ENCODE results near the gene KRT39.

The KRT39 gene

DNA sequence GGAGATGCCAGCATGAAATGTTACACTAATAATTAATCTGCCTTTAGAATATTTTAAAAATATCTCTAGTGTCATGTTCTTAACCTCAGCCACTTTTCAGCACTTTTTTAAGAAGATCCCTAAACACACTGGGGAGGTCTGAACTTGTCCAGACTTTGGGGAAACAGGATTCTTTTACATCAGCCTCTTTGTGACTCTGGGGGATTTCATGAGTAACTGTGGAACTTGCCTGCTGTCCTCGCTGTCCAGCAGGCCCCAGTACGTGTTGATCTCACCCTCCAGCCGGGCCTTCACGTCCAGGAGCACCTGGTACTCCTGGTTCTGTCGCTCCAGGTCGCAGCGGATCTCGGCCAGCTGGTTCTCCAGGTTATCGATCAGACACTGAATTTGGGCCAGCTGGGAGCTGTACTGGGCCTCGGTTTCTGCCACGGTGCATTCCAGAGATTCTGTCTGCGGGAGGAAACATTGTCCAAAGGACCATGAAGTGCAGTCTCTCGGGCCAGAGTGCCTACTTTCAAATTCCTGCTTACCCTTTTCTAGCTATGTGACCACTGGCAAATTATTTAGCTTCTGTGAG lies 11.9 kb upstream of the KRT39 start:
- DNase-seq, result no peak

GRCh38 chr17:40975516-40975915 lies 8.8 kb upstream of the KRT39 start:
- no peak for DNase-seq

DNA sequence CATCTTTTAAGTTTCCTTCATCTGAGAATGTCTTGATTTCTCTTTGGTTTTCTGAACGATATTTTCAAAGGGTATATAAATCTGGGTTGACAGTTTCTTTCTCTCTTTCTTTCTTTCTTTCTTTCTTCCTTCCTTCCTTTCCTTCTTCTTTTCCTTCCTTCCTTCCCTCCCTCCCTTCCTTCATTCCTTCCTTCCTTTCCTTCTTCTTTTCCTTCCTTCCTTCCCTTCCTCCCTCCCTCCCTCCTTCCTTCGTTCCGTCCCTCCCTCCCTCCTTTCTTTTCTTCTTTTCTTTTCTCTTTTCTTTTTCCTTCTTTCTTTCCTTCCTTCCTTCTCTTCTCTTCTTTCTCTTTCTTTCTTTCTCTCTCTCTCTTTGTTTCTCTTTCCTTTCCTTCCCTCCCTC lies 7.6 kb upstream of the KRT39 start:
- DNase-seq, result no peak

DNA sequence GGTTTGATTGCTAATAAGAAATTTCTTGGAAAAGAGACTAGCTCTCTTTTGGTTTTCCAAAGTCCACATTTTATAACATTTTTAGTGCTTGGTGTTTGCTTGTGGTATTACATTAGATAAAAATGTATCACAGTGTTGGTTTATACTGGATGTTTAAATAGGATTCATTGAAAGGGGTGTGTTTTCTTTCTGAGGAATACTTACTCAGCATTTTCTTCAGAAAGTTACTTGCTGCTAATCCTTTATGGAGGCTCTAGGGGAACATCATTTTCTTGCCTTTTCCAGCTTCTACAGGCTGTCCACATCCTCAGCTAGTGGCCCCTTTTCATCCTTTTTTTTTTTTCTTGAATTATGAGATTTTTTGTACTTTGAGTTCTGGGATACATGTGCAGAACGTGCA lies 834 bp upstream of the KRT39 start:
- DNase-seq, result no peak

- DNase-seq, result no peak
Measured at GRCh38 chr17:40963838-40964237, 2.9 kb downstream of the KRT39 start.

DNA sequence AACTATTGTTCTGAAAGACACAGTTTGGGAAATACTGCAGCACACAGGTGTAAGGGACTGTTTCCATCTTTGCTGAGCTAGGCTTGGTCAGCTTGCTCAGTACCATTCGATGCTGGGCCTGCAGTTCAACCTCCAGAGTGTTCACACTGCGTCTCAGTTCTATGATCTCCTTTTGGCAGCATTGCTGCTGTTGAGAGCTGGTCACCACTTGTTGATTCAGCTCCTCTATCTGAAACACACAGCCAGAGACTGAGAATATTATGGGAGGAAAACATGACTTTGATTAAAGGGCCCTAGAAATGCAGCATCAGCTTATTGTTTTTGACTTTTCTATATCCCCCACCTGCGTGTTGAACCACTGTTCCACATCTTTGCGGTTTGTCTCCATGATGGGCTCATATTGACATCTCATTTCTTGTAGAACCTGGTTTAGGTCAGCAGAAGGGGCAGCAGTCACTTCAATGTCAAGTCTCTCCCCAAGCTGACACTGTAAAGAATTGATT lies 4.6 kb downstream of the KRT39 start:
- no peak for DNase-seq

DNA sequence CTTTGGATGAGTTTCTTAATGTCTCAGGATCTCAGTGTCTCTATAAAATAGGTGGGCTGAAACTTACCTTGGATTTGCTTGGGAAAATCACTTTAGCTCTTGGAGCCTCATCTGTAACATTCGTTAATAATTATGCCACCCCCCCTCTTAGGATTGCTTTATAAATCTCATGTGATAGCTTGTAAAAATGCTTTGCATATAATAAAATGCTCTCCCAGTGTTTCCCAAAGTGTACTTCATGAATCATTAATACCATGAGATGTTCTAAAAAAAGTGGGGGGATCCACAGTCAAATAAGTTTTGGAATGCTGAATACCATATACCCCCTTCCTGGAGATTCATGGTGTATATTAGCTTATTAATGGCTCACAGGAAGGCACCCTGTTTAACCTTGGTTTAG lies 5.2 kb downstream of the KRT39 start:
- DNase-seq, result no peak

GRCh38 chr17:40960144-40960543 lies 6.6 kb downstream of the KRT39 start:
- no peak for DNase-seq

GRCh38 chr17:40958086-40958953 lies 8.4 kb downstream of the KRT39 start:
- no peak for DNase-seq

DNA sequence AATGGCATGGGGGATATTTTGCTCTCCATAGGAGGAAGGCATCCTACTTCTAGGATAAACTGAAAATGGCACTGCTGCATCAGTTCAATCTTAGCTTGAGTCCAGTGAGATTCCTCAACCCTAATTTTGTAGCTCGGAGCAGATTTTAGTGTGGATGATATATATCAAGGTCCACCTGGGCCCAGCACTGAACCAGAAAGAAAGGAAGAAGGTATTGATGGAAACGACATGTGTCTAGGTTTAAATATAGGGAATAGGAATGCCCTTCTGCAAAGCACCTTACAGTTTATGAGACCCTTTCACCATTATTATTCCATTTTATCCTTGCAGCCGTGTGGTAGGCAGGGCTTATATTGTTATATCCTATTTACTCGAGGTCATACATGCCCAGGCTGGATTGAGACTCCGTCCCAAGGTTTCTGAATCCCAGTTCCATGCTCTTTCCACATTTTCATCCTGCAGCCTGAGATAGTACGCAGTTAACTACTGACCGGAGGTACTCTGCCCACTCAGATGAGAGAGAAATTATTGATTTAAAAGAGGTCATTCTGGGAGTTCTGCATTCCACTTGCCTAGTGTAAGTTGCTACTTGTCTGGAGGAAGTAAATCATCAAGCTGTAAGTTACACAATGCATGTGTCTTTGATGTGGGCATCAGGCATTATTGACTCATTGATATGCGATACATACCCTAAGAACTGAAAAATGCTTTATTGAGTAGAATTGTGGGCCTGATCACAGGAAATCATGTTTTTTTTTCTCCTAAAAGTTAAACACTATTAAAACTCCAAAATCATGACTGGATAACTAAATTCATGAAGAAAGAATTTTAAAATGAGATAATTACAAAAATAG lies 10.1 kb downstream of the KRT39 start:
- DNase-seq, result no peak

DNA sequence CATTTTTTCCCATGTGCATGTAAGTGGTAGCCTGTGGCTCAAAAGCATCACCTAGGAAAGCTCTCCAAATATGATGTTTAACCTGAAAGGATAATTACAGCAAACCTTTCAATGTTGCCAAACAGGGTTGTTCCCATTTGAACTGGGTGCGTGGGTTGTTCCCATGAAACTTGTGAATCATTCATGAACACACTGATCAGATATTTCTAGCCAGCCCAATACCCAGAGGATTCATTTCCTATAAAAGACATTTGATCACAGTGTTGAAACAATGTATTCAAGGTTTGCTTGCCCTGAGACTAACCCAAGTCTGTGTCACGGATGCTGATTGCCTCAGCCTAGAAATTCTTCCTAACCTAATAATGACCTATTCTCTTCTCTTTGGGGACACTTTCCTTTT lies 12.9 kb downstream of the KRT39 start:
- no peak for DNase-seq

- DNase-seq, result no peak
Measured at GRCh38 chr17:40952661-40953060, 14.1 kb downstream of the KRT39 start.

DNA sequence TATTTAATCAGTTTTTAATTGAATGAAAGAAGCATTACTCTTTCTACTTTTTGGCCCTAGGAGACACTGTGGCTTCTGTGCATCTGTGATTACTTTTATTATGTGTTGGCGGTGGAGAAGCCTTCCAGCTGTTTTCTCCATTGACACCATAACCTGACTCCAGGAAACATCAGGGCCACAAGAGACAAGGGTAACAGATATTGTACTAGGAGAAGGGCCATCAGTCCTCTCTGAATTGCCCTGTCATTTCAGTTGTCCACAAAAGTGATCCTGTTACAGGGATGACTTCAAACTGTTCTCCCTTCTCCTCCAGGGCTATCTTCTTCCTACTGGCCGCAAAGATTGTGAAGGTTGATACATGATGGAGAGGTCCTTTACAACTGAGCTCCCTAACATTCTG lies 14.6 kb downstream of the KRT39 start:
- no peak for DNase-seq

- DNase-seq, result no peak
Measured at GRCh38 chr17:40951011-40951622, 15.6 kb downstream of the KRT39 start.

DNA sequence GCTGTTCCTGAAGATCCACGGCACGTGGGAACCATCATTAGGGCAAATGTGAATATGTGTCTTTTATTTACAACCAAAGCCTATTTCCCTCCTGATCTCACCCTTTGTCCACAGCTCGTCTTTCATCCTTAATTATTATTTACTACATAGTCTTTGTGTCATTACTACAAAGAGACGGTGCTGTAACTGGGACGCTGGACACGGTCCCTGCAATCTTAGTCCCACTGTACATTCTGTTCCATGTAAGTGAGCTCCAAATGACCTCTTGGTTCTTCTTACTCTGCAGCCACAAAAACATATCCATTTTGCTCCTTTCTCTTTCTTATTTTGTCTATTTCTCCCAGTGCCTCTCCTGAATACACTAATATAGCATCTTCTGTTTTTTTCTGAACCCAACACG lies 16.6 kb downstream of the KRT39 start:
- no peak for DNase-seq

DNA sequence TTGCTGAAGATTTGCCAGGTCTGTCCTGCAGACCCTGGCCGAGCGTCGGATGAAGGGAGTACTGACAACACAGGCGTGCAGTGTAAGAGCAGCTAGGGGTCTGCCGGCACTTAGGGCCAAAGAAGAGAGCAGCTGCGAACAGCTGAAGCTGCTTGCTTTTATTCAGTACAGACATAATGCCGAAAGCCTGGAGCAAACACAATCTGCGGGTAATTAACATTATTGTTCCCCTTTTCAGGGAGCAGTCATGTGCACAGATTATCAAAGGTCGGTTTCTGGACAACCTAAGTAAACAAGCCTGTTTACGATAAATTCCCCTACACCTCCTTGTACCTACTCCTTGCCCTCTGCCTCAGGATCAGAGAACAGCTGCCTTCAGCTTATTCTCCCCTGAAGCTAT lies 17.3 kb downstream of the KRT39 start:
- no peak for DNase-seq

DNA sequence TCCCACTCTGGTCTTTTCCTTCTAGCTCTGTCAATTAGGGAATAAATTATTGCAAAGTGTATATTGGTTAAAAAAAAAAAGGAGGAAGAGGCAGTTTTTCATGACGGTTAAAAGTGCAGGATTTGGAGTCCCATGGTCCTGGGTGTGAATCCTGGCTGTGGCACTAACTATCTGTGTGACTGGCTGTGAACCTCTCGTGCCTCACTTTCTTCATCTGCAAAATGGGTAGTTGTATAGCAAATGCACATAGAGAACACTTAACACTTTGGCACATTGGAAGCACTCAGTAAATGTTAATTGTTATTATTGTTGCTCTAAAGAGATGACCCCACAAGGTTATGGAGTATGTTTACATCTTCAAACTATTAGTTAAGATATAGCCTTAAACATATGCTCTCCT lies 18.8 kb downstream of the KRT39 start:
- no peak for DNase-seq

- DNase-seq, result no peak
Measured at GRCh38 chr17:40945414-40945813, 21.3 kb downstream of the KRT39 start.

DNA sequence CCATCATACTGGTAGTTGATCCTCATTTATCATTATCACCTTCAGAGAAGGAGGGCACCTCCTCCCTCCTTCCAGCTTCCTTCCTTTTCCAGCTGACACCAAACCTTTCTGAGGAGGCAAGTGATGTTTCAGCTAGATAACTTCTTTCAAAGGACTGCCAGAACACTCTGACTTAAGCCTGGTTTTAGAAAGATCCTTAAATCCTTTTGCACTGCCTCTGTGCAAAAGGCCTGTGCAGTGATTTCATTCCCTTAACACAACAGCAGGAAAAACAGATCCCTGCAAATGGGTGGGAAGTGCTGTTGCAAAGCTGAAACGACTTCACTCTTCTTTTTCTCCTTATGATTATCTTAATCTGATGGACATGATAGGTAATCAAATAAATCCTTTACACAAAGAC lies 22.2 kb downstream of the KRT39 start:
- DNase-seq, result no peak

DNA sequence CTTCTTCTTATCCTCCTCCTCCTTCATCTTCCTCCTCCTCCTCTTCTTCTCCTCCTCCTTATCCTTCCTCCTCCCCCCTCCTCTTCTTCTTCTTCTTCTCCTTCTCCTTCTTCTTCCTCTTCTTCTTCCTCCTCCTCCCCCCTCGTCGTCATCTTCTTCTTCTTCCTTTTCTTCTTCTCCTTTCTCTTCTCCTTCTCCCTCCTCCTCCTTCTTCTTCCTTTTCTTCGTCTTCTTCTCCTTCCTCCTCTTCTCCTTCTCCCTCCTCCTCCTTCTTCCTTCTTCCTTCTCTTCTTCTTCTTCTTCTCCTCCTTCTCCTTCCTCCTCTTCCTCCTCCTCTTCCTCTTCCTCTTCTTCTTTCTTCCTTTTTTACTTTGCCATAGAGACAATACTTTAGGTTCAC lies 24.2 kb downstream of the KRT39 start:
- no peak for DNase-seq

DNA sequence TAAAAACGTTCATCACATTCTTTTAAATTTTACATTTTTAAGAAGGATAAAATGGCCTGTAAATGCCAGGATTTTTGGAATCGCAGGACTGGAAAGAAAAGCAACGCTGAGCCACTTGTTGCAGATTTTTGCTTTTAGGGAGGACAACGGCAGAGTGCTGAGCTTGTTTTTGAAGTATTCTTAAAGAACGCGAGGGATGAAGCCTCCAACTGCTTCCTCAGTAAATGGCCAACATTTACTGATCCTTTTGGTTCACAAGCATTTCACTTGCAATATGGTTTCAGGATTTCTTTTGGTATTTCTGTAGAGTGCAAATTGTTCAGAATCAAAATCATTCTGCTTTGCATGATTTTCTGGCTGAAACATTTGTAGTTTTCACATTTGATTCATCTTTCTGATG lies 26.5 kb downstream of the KRT39 start:
- DNase-seq, result no peak

- no peak for DNase-seq
Measured at GRCh38 chr17:40938981-40939380, 27.8 kb downstream of the KRT39 start.

DNA sequence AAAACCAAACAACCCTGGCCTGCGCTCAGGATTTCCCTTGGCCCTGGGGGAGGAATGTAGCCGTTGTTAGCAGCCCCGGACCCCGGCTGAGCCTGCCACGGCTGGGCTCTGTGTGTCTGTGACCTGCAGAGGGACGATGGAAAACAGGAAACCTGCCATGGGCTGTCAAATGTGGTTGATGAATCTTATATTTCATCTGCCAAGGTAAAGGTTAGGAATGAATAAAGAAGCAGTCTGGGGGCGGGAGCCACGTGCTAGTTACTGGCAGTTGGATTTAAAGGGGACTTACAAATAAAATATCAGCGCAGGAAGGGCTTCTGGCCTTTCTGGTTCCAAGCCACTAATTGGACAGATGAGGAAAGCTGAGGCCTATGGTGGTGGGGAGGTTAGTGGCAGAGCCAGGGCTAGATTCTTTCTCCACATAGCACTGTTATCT lies 29.3 kb downstream of the KRT39 start, which contains the start of gene KRT23:
Gene KRT23, minus strand, starts transcription at position 263 of the 436 bp plus-strand sequence. CDS start 1,043 bp downstream, outside the sequence.
- DNase-seq, result no peak

Measured in NCI-H1048 (cell line).